Peyer's patch (tissue), 4 donors: ENCODE results near the gene FHL1. TPM values are rescaled to one million over a fixed set of nuclear protein-coding genes. Genes with fewer than 3 reads are reported as not detected.

ENCODE experiments used
- small RNA-seq, 2 donors: library from RNA; depleted of rRNA; stranded (forward); fragments of <200 nt; gene quantifications; one replicate each; pipeline ENCODE3, GENCODE V24; 2016
- total RNA-seq, 4 donors: library from RNA; depleted of rRNA; stranded (reverse); fragments of >200 nt; gene quantifications; one replicate each; pipeline ENCODE4 v1.1.0, GENCODE V29; 2016

The FHL1 gene
- total RNA-seq, 4 donors from 2014 or later, result 33.8 to 302 (median 120) TPM

Small RNA genes within 50 kb of the gene (small RNA-seq; reads per million reads assigned to genes)
- 0 reads per million in 2 donors for gene RF01210

Other genes with a start within 250 kb of the FHL1 start
- gene MMGT1, start 173.5 kb upstream of the FHL1 start, total RNA-seq, result 10 to 100 TPM in 3 of 4 donors, 1 to 10 TPM in 1; 9.9 to 21.5 (median 13.5) TPM
- gene SLC9A6, start 162.1 kb upstream of the FHL1 start, total RNA-seq, result 10 to 100 TPM in 3 of 4 donors, 1 to 10 TPM in 1; 9.9 to 28.7 (median 17.3) TPM
- gene MAP7D3, start 103.9 kb downstream of the FHL1 start, total RNA-seq, result 10 to 100 TPM in 1 of 4 donors, 1 to 10 TPM in 3; 1.6 to 18.2 (median 4.7) TPM
- gene ADGRG4, start 153.4 kb downstream of the FHL1 start, total RNA-seq, result 1 to 10 TPM in 3 of 4 donors, under 1 TPM in 1; 0.83 to 6.1 (median 3.6) TPM